GM19463 (cell line): ENCODE data around the gene KRTAP23-1.

Experiments
- ATAC-seq: cut with Tn5 transposase; IDR thresholded peaks from one replicate; pipeline ENCODE4 v1.9.1; 2021; ENCODE audit warnings: mild to moderate bottlenecking, moderate library complexity; ENCODE audit not compliant: unreplicated experiment

Gene KRTAP23-1

DNA sequence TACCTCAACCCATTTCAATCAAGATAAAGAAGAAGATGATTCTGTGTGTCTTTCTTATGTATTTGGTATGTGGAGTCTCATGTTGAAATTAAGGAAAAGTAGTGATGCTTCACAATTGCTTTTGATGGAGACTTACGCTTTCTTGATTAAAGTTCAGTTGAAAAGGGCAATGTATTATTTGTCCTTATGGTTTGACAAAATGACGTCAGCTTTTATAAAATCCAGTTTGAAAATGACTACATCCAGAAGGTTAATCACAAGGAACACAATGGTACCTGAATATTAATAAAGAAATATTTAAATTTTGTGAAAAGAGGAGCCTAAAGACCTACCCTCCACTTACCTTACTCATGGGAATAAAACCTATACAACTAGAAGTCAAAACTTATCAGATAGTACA, 32.7 kb downstream of the KRTAP23-1 start:
- ATAC-seq: no peak

DNA sequence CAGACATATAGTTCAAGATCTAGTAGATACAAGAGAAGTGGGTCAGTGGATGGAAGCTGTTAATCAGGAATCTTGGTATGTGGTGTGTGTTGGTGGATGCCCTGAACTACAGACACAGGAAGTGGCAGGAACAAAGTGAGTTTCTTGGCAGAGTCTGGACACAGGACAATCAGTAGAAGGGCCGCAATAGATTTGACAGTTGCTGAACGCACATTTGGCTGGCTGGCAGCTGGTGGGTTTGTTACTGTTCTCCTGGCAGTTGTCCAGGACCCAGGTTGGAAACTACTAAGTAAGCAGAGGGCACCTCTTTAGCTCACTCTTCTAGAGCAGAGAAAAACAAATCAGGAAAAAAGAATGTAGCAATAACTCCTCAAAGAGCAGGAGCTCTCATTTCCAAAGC, 41.5 kb downstream of the KRTAP23-1 start:
- no peak for ATAC-seq

DNA sequence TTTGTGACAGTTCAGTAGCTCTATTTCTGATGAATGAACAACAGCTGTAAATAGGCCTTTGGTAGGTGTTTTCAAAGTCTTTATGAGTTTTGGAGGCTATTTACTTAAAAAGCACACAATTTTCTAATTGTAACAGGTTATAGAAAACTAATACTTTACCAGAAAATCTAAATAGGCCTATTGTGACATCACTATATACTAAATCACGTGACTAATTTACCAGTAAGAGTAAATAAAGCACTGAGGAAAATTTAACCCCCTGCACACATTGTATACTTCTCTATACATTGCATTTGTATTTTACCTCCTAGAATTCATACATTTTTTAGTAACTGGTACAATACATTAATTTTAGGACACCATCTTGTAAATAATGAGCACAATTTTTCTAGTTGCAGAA, 43.3 kb downstream of the KRTAP23-1 start:
- ATAC-seq: no peak
